Left ventricle myocardium superior (tissue), 1 donor: ENCODE data around the gene SMC3. TPM values are rescaled to one million over a fixed set of nuclear protein-coding genes. Genes with fewer than 3 reads are reported as not detected.

Experiments
- ATAC-seq: fragments of 200-7000 bp; cut with Tn5 transposase; one replicate; pipeline ENCODE4 v1.9.1; 2020; ENCODE audit warnings: mild to moderate bottlenecking, moderate library complexity
- DNase-seq: peaks from one replicate; pipeline ENCODE4 v3.0.0-alpha.2; 2020
- intact Hi-C: fragments of 100-400 bp; cut with micrococcal nuclease; formaldehyde crosslinking; loops from one replicate; pipeline ENCODE4 v1.11.0; 2022
- total RNA-seq: library from RNA; stranded (reverse); fragmentation: NEBNext Ultra II Directional; extraction: Animal tissue kit (Norgen Biotek cat#: 25700); gene quantifications from one replicate; pipeline ENCODE4 v1.2.1, GENCODE V29; 2021
- donor health status: DM: no; HTN: yes; CAD: no; lungs with severe emphysema.

Gene SMC3
- total RNA-seq, 1 donor from 2014 or later: 24.3 TPM

GRCh38 chr10:110539091-110539490 lies 28.4 kb upstream of the SMC3 start:
- intact Hi-C loops: loop anchor here (5.0 kb wide), 1 partner anchor 187 kb away; no protein-coding TSS in a partner anchor
- ATAC-seq (no peak), DNase-seq (no peak)

DNA sequence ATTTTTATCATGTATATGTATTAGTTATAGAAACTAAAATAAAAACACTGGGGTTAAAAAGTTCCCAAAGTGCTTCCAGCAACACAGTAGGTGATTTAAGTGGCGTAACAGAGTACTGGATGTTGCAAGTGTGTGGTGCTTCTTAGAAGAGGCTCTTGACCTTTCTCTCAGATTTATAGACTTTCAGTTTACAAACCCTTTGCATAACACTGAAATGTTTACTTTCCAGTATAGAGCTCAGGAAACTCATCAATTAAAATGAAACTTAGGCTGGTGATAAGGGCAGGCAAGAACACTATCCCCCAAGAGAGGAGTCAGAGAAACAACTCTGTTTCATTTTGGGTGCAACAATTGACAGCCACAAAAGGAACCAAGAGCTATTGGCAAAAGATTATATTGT lies 27.5 kb upstream of the SMC3 start:
- DNase-seq: no peak
- ATAC-seq: no peak
- intact Hi-C loops: no loop called here

DNA sequence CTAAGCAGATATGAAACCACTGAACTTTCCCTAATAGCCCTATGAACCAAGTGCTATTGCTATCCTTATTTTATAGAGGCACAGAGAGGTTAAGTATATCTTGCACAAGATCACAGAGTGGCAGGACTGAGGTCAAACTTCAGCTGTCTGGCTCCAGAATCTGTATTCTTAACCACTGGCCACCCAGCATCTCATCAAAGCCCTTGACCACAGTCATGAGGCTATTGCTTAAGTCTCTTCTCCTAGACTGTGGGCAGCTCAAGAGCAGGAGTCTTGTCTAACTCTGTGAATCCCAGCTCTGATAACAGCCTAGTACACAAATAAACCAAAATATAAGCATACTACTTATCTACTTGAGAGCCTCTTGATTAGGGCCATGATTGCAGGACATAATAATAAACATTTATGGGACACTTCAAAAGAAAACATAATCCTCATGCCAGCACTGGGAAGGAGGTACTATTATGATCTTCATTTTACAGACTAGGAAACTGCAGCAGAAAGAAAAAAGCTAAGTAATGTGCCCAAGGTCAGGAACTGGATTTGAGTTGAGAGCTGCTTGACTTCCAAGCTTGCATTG lies 22.4 kb upstream of the SMC3 start:
- no peak for ATAC-seq
- intact Hi-C loops: loop anchor here (5.0 kb wide), 1 partner anchor 233 kb away; no protein-coding TSS in a partner anchor

GRCh38 chr10:110546077-110546476 lies 21.4 kb upstream of the SMC3 start:
- intact Hi-C loops: loop anchor here (5.0 kb wide), 1 partner anchor 234 kb away; no protein-coding TSS in a partner anchor
- ATAC-seq (peak; percentile 41), DNase-seq (no peak)

More for the DNA sequence above, 22.4 kb upstream of the SMC3 start:
- DNase-seq: no peak

- DNase-seq (no peak), ATAC-seq (no peak)
- intact Hi-C loops: loop anchor here (5.0 kb wide), 1 partner anchor 234 kb away; no protein-coding TSS in a partner anchor
Observed at GRCh38 chr10:110546499-110547110, 20.9 kb upstream of the SMC3 start.

DNA sequence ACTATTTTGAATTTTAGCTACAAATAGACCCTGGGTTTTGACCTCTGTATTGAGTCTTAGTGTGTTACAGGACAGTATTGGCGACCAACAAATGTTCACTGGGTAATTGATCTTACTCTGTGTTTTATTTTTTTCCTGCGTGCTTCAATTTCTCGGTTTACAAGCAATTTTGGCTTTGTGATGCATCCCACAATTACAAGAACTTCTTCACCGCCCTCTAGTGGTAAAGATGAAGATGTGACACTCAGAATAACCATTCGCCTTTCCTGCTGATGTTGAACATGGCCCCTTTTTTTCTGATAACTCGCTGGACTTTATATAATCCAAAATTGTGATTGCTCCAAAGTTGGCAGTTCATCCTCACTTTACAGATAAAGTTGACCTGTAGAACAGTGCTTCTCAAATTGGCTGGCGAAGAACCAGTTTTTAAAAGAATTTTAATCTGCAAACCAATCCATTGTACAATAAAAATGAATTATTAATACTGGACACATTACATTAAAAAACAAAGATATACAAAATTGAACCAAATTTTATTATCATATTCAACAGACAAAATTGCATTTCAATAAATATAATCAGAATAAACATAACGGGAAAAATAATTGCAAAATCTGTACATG lies 20.2 kb upstream of the SMC3 start:
- intact Hi-C loops: loop anchor here (5.0 kb wide), 1 partner anchor 235 kb away; no protein-coding TSS in a partner anchor
- DNase-seq: no peak
- ATAC-seq: peak; percentile 58

GRCh38 chr10:110548002-110548401 lies 19.5 kb upstream of the SMC3 start:
- ATAC-seq (no peak), DNase-seq (no peak)
- intact Hi-C loops: loop anchor here (5.0 kb wide), 1 partner anchor 236 kb away; no protein-coding TSS in a partner anchor

DNA sequence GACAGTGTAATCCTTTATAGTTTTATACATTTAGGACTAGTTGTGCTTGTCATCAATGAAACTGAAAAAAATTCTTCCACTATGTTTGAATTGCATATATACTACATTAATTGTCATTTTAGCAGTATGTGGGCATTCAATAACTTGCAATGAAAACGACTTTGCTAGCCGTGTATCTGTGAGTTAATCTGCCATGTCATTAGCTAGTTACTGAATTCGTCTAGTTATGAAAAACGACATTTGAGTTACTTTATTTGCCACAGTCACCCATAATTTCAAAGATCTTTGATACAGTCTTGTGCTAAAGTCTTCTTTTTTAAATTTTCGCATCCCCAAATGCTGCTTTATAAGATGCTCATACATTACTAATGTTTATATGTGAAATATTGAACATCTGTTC lies 18.3 kb upstream of the SMC3 start:
- no peak for DNase-seq

GRCh38 chr10:110553905-110554304 lies 13.6 kb upstream of the SMC3 start:
- intact Hi-C loops: no loop called here
- no peak for ATAC-seq
- no peak for DNase-seq

More for the DNA sequence above, 18.3 kb upstream of the SMC3 start:
- ATAC-seq: no peak
- intact Hi-C loops: loop anchor here (5.0 kb wide), 1 partner anchor 237 kb away; no protein-coding TSS in a partner anchor

DNA sequence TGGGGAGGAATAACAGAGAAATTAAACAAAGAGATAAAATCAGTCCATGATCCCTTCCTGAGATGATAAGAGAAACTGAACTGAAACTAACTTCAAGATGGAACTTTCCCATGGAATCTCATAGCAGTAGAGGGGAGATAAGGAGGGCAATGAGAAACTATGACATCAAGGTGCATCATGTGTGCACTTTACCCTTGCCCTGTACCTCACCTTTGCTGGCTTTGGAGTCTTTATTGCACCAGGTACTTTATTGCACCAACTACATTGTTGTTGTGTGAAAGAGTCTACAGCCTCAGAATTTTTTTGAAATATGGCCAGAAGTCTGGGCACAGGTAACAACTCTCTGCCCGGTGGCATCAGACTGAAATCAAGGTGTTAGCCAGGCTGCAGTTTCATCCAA lies 11.2 kb upstream of the SMC3 start:
- DNase-seq (no peak), ATAC-seq (no peak)
- intact Hi-C loops: no loop called here

DNA sequence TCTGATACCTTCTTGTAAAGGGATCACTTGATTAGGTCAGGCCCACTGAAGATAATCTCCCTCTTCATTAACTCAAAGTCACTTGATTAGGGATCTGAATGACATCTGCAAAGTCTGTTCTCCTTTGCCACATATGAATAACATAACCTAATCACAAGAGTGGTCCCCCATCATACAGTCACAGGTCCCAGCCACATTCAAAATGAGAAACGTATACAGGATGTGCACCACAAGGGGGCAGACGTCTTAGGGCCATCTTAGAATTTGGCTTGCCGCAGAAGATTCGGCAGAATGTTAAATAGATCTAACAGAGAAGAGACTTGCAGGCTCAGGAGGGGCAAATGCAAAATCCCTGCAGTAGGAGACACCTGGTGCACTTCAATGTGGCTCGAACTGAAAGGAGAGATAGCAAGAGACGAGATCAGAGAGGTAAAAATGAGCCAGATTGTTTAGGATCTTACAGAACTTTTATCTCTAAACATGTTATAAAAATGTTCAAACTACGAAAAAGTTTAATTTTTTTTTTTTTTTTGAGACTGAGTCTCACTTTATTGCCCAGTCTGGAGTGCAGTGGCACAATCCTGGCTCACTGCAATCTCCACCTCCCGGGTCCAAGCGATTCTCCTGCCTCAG lies 10.4 kb upstream of the SMC3 start:
- peak; percentile 39 for DNase-seq
- intact Hi-C loops: no loop called here
- peak; percentile 59 for ATAC-seq

GRCh38 chr10:110558041-110558440 lies 9.5 kb upstream of the SMC3 start:
- intact Hi-C loops: no loop called here
- ATAC-seq: no peak
- DNase-seq: no peak

GRCh38 chr10:110560012-110560411 lies 7.5 kb upstream of the SMC3 start:
- intact Hi-C loops: no loop called here
- ATAC-seq (no peak), DNase-seq (no peak)

GRCh38 chr10:110561292-110561691 lies 6.2 kb upstream of the SMC3 start:
- intact Hi-C loops: no loop called here
- ATAC-seq: no peak
- no peak for DNase-seq

DNA sequence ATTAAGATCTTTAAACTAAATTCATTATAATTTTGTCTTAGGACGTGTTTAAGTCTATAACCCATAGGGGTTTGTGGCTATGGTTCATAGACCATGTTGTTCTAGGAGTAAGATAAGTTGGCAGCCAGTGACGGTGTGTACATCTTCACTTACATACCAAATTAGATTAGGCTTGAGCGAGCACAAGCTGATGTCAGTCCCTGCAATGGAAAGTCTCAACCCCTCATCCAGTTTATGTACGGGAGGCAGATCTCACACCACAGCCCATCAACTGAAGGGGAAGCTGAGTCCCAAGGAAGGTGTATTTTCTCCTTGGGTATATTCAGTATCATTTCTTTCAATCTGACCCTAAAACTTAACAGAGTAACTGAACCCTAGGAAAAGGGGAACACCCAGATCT lies 5.1 kb upstream of the SMC3 start:
- intact Hi-C loops: no loop called here
- DNase-seq (no peak), ATAC-seq (no peak)

DNA sequence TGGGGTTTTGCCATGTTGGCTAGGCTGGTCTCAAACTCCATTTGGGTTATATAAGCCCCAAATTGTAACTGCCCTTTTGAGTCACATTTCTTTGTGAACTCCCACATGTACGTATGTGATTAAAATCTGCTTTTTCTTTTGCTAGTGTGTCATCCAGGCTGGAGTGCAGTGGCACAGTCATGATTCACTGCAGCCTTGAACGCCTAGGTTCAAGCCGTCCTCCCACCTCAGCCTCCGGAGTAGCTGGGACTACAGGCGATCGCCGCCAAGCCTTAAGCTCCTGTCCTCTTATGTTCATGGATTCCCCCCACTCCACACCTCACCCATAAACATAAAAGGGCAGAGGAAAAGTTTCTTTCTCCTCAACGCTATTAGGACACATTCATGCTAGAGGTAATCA lies 4.4 kb upstream of the SMC3 start:
- intact Hi-C loops: no loop called here
- no peak for ATAC-seq
- no peak for DNase-seq

DNA sequence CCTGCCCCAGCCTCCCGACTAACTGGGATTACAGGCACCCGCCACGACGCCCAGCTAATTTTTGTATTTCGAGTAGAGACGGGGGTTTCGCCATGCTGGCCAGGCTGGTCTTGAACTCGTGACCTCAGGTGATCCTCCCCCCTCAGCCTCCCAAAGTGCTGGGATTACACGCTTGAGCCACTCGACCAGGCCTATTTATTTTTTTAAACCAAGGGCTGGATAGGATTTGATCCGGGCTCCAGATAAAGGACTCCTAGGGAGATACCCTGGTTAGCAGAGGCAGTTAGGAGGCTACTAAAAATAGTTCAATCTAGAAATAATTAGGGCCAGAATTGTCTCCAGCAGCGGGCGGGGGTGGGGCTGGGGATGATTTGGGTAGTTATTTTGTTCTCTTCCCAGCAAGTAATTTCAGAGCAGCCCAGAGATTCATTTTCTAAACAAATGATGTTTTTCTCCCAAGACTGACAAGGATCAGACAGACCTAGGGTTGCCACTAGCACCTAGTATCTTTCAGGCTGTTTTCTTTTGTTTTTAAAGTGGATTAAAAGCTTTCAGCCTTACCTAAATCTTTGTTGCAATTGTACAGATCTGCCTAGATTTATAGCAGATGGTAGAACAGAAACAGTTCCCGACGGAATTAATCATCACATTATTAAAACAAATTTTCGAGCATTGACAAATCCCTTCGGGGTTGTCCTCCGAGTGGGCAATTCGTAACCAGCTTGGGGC lies 859 bp upstream of the SMC3 start:
- intact Hi-C loops: no loop called here
- ATAC-seq (no peak), DNase-seq (no peak)

DNA sequence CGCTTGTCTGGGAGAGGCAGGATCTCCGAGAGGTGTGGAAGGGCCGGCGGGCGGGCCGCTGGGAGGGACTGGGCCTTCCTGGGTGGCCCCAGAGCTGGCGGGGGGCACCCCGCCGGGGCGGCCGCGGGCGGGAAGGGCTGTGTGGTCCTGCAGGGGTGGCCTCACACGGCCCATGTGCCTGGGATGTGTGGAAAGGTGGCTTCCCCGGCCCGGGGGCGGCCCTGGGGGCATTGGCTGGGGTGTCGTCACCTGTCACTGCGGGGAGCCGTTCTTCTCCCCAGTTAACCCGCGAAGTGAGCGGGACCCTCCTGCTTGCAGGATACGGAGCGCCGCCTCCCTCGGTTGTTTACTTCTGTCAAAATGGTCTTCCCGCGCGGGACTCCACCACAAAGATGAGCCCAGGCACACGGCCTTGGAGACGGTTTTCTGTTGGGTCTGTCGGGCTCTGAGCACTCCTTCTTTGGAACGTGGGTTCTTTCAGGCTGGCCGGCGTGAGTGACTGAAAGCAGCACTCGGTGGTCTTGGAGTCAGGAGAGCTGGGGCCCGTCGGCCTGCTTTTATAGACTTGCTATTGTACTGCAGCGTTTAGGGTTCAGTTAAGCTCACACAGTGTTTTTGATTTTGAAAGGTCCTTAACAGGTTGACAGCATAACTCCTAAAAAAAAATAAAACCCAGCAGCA lies 700 bp downstream of the SMC3 start:
- ATAC-seq: peak; percentile 66

GRCh38 chr10:110569122-110569521 lies 1.6 kb downstream of the SMC3 start:
- intact Hi-C loops: no loop called here

More for the DNA sequence above, 700 bp downstream of the SMC3 start:
- no peak for DNase-seq
- intact Hi-C loops: no loop called here

More at GRCh38 chr10:110569122-110569521, 1.6 kb downstream of the SMC3 start:
- DNase-seq (no peak), ATAC-seq (no peak)
